ENCODE data around the gene DCP1B. TPM values are rescaled to one million over a fixed set of nuclear protein-coding genes. Genes with fewer than 3 reads are reported as not detected.
A peak's percentile ranks its signal among the peaks of the same experiment; 100 is the strongest.

The DCP1B gene
- total RNA-seq, 6 experiments from 2014 or later: 4.1 to 7.6 (median 6.0) TPM

DNA sequence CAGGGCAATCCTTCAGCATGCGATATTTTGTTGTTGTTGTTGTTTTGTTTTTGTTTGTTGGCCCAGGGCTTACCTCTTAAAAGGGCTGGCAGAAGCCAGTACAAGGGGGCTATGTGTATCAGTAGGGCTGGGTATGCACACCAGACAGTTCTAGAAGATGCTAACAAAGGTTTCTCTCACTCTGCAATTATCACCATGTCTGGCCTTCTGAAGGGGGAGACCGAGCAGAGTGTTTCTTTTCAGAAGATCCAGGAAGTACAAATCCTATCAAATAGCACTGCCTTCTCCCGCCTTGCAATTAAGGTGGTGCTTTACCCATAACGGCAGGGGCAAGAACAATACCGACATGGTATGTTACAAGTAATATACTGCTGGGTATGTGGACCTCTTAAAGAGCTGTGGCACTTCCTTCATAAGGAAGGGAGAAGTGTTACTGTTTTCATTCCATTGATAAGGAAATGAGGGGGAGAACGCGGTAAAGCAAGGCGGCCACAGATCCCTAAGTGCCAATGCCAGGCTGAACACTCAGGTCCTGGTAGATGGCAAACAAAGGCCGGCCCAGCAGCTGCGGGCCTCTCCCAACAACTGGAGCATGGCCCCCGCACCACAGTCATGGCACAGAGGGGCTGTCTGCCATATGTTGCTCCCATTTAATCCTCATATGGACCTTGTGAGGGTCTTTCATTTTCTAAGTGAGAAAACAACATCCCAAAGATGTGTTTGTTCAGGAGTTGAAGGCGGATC lies 66.6 kb downstream of the DCP1B start:
- H3K27ac ChIP-seq: no peak overlapping the region
- no peak for ATAC-seq

DNA sequence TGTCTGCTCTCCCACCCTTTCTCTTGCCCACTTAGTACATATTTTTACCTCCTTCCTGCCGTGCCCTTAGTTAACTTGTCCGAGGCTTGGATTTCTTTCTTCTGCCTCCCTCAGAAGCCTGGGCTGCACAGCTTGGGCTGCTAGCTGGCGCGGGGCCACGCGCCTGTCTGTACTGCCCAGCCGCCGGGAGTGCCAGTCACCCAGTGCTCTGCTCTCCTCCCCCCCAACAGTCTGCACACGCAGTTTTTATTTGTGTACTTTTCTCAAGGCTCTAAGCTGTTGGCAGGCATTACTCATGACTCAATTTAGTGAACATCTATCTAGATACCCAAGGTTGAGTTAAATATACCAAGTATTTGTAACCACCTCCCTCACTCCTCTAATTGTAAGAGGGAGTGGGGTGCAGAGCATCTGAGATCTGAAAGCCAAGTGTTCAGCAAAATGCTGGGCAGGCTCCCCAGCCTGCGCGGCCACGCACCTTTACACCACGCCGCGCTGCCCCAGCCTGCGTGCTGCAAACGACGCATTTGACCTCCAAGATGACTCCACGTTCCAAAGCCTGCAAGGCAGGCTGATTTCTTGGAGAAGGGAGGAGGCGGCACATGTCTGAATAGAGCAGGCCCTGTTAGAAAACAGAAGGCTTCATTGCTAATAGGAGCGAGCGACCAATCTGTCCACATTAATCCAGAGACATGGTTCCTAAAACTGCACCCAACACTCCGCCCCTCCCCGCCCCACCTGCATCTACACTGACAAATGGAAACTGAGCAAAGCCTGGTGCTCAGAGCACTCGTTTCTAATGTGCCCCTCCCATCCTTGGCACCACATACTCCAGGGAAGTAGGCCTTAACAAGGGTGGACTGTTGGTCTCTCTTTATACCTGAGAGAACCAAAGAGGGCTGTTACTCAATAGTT lies 67.6 kb downstream of the DCP1B start:
- Histone ChIP-seq H3K27me3 (no peaks in the 10 kb centered on the region), H3K27ac (peak overlapping the region in 2 of 3 donors; percentile 26 to 49), H3K4me1 (peaks cover 0 to 10% (median 4%) of the 10 kb centered on the region in 4 donors), H3K36me3 (peaks cover 0 to 12% (median 7%) of the 10 kb centered on the region in 4 donors), H3K4me3 (peak overlapping the region in 1 of 3 donors; percentile 5), H3K9me3 (no peaks in the 10 kb centered on the region)
- no peak for TF ChIP-seq POLR2A (IDR thresholded peaks at IDR 0.05)
- TF ChIP-seq, protein P1, sequence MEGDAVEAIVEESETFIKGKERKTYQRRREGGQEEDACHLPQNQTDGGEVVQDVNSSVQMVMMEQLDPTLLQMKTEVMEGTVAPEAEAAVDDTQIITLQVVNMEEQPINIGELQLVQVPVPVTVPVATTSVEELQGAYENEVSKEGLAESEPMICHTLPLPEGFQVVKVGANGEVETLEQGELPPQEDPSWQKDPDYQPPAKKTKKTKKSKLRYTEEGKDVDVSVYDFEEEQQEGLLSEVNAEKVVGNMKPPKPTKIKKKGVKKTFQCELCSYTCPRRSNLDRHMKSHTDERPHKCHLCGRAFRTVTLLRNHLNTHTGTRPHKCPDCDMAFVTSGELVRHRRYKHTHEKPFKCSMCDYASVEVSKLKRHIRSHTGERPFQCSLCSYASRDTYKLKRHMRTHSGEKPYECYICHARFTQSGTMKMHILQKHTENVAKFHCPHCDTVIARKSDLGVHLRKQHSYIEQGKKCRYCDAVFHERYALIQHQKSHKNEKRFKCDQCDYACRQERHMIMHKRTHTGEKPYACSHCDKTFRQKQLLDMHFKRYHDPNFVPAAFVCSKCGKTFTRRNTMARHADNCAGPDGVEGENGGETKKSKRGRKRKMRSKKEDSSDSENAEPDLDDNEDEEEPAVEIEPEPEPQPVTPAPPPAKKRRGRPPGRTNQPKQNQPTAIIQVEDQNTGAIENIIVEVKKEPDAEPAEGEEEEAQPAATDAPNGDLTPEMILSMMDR (IDR thresholded peaks at IDR 0.05): no peak
- peak; percentile 85 to 90 (median 85) for DNase-seq
- 34% methylated on average over 11 of the region's 25 CpGs for WGBS (ENCODE audit: insufficient coverage, low coverage, low lambda C conversion rate, missing lambda C conversion rate)
- intact Hi-C loops (cut with DNase I): loop anchor here (5.0 to 10.0 kb wide), 2 partner anchors 139 to 292 kb away; no protein-coding TSS in a partner anchor
- ATAC-seq: peak; percentile 83 to 90 (median 87)

More for the DNA sequence above, 66.6 kb downstream of the DCP1B start:
- Histone ChIP-seq H3K4me1 (peaks cover 0 to 10% (median 4%) of the 10 kb centered on the region in 4 donors), H3K27me3 (no peaks in the 10 kb centered on the region), H3K9me3 (no peaks in the 10 kb centered on the region), H3K36me3 (peaks cover 0 to 12% (median 7%) of the 10 kb centered on the region in 4 donors), H3K4me3 (no peak overlapping the region)
- WGBS (ENCODE audit: insufficient coverage, low coverage, low lambda C conversion rate, missing lambda C conversion rate): 86% methylated on average over 5 of the region's 12 CpGs
- DNase-seq: no peak
- intact Hi-C loops (cut with DNase I): loop anchor here (5.0 to 10.0 kb wide), 2 partner anchors 140 to 293 kb away; no protein-coding TSS in a partner anchor
- TF ChIP-seq, protein P1 (IDR thresholded peaks at IDR 0.05): no peak
- TF ChIP-seq POLR2A (IDR thresholded peaks at IDR 0.05): no peak

DNA sequence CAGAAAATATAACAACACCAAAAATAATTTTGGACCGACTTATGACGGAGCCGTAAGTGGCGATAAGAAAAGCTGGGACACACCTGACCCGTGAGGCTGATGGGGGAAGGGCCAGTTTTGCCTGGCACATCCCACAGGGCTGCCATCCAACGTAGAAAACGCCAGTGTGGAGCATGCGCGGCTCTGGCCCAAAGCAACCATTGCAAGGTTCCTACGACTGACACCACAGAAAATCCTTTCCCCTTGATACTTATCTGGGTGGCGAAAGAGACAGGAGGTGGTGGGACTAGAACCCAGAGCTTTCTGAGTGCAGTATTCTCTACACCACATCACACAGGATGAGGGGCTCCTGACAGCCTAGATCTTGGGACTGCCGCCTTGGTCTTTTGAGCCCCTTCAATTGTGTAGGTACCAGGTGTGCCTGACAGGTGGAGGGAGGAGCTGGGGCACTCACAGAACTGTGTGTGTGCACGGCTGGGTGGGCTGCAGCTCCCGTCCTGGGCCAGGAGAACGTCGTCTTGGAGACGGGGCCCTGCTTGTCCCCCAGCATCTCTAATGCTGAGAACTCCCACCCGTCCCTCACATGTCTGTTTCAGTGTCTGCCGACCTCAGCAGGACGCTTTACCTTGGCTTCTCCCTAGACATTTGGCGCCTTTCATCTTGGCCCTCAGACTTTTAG lies 68.4 kb downstream of the DCP1B start:
- peak in 2 of 3 donors; percentile 65 to 68 for DNase-seq
- peak in 3 of 4 donors; percentile 49 to 66 (median 63) for ATAC-seq
- peak overlapping the region in 1 of 3 donors; percentile 5 for H3K4me3 ChIP-seq
- intact Hi-C loops (cut with DNase I): loop anchor here (5.0 to 10.0 kb wide), 2 partner anchors 139 to 291 kb away; no protein-coding TSS in a partner anchor
- 65% methylated on average over 11 of the region's 21 CpGs for WGBS (ENCODE audit: insufficient coverage, low coverage, low lambda C conversion rate, missing lambda C conversion rate)
- peaks cover 0 to 10% (median 4%) of the 10 kb centered on the region in 4 donors for H3K4me1 ChIP-seq
- peak overlapping the region in 2 of 3 donors; percentile 26 to 49 for H3K27ac ChIP-seq
- no peaks in the 10 kb centered on the region for H3K27me3 ChIP-seq
- no peaks in the 10 kb centered on the region for H3K9me3 ChIP-seq
- TF ChIP-seq, protein P1 (IDR thresholded peaks at IDR 0.05): no peak
- TF ChIP-seq POLR2A (IDR thresholded peaks at IDR 0.05): no peak
- H3K36me3 ChIP-seq: peaks cover 0 to 8% (median 3%) of the 10 kb centered on the region in 4 donors

DNA sequence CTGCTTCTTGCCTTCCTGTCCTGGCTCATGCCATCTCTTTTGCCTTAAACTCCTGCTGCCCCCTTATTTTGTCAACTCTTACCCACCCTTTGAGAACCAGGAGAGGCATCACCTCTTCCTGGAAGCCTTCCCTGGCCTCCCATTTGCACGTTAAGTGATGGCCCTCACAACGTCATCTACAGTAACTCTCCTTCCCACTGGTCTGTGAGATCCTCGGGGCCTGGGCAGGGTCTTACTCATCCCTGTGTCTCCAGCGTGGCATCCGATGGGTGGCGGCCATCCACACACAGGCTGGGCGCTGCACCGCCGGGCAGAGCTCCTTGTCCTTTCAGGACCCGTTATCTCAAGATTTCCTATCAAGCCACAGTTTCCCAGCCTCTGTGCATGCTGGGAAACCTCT lies 69.0 kb downstream of the DCP1B start:
- WGBS (ENCODE audit: insufficient coverage, low coverage, low lambda C conversion rate, missing lambda C conversion rate): 84% methylated on average over 3 of the region's 10 CpGs
- Histone ChIP-seq H3K4me1 (peaks cover 0 to 10% (median 4%) of the 10 kb centered on the region in 4 donors), H3K36me3 (peaks cover 0 to 5% (median 2%) of the 10 kb centered on the region in 4 donors), H3K9me3 (no peaks in the 10 kb centered on the region), H3K4me3 (no peak overlapping the region), H3K27ac (no peak overlapping the region), H3K27me3 (no peaks in the 10 kb centered on the region)
- intact Hi-C loops (cut with DNase I): loop anchor here (5.0 to 10.0 kb wide), 2 partner anchors 138 to 290 kb away; no protein-coding TSS in a partner anchor
- TF ChIP-seq, protein P1 (IDR thresholded peaks at IDR 0.05): no peak
- no peak for TF ChIP-seq POLR2A (IDR thresholded peaks at IDR 0.05)
- ATAC-seq (peak in 1 of 4 donors; percentile 4), DNase-seq (peak in 1 of 3 donors; percentile 31)

All from right lobe of liver (tissue), 6 donors.